ENCODE data around the gene HDAC5.
"Not testable (repeated sequence)": the region's sequence is repeated elsewhere in the genome, so short reads cannot be mapped to it uniquely, and the experiment has no call there.

- TF ChIP-seq YY1 (IDR thresholded peaks at IDR 0.05; ENCODE audit: insufficient read depth, insufficient read length); ZNF274 (IDR thresholded peaks at IDR 0.05; ENCODE audit: low read depth, low read length): not testable (repeated sequence)
Measured at GRCh38 chr17:44149066-44149465, 25.6 kb upstream of the HDAC5 start.
